Measurements from ENCODE around the gene MACROD2.

- TF ChIP-seq POLR2A (IDR thresholded peaks at IDR 0.05; ENCODE audit: low read depth, low read length), result no peak
- no peak for TF ChIP-seq POU2F2 (IDR thresholded peaks at IDR 0.05; ENCODE audit: low read depth, low read length)
Measured at GRCh38 chr20:14918281-14918680, 923.0 kb downstream of the MACROD2 start.
